Measurements from ENCODE around the gene TMEM87B.

TMEM87B gene

DNA sequence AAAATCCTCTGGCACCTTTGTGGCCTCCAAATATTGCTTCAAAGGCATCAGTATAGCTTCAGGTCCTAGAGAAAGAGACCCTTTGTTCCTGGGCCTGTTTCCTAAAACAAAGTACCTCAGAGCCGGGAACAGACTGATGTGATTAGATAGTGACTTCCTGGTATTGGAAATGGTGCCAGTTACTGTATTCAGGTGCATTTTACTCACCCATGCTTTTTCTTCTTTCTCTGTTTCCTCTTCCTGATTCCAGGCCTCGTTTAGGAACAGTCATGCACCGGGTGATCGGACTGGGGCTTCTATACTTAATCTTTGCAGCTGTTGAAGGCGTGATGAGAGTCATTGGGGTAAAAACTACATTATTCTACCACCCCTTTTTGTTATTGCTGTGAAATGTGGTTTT is 34.3 kb downstream of the TMEM87B start:
- no peak overlapping the region for H2AFZ ChIP-seq (ENCODE audit: low read length)
- H3K9me3 ChIP-seq (ENCODE audit: low read length), result no peaks in the 10 kb centered on the region
- TF ChIP-seq, protein P1, sequence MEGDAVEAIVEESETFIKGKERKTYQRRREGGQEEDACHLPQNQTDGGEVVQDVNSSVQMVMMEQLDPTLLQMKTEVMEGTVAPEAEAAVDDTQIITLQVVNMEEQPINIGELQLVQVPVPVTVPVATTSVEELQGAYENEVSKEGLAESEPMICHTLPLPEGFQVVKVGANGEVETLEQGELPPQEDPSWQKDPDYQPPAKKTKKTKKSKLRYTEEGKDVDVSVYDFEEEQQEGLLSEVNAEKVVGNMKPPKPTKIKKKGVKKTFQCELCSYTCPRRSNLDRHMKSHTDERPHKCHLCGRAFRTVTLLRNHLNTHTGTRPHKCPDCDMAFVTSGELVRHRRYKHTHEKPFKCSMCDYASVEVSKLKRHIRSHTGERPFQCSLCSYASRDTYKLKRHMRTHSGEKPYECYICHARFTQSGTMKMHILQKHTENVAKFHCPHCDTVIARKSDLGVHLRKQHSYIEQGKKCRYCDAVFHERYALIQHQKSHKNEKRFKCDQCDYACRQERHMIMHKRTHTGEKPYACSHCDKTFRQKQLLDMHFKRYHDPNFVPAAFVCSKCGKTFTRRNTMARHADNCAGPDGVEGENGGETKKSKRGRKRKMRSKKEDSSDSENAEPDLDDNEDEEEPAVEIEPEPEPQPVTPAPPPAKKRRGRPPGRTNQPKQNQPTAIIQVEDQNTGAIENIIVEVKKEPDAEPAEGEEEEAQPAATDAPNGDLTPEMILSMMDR (IDR thresholded peaks at IDR 0.05; ENCODE audit: low read length), result no peak
- no peak for TF ChIP-seq EZH2 (IDR thresholded peaks at IDR 0.05; ENCODE audit: borderline replicate concordance, low read length)
- no peaks in the 10 kb centered on the region for H3K27me3 ChIP-seq (ENCODE audit: insufficient read depth, low read length)
- no peaks in the 10 kb centered on the region for H3K9me2 ChIP-seq (ENCODE audit: low read depth, low read length)
- no peak overlapping the region for H3K4me3 ChIP-seq (ENCODE audit: low read depth, low read length, poor library complexity, severe bottlenecking)
- no peaks in the 10 kb centered on the region for H3K79me2 ChIP-seq (ENCODE audit: insufficient read depth, low read length)
- peaks cover 64% of the 10 kb centered on the region for H3K36me3 ChIP-seq (ENCODE audit: insufficient read depth, low read length)
- peaks cover 20% of the 10 kb centered on the region for H3K4me1 ChIP-seq (ENCODE audit: insufficient read depth, low read length, severe bottlenecking)
- H3K27ac ChIP-seq (ENCODE audit: low read depth, low read length, poor library complexity, severe bottlenecking), result no peak overlapping the region
- H4K20me1 ChIP-seq (ENCODE audit: insufficient read depth, low read length), result no peaks in the 10 kb centered on the region
- no peak overlapping the region for H3K4me2 ChIP-seq (ENCODE audit: low read length)
- H3K9ac ChIP-seq (ENCODE audit: low read length), result no peak overlapping the region
- H3F3A ChIP-seq (ENCODE audit: insufficient read depth, low read length), result no peaks in the 10 kb centered on the region

DNA sequence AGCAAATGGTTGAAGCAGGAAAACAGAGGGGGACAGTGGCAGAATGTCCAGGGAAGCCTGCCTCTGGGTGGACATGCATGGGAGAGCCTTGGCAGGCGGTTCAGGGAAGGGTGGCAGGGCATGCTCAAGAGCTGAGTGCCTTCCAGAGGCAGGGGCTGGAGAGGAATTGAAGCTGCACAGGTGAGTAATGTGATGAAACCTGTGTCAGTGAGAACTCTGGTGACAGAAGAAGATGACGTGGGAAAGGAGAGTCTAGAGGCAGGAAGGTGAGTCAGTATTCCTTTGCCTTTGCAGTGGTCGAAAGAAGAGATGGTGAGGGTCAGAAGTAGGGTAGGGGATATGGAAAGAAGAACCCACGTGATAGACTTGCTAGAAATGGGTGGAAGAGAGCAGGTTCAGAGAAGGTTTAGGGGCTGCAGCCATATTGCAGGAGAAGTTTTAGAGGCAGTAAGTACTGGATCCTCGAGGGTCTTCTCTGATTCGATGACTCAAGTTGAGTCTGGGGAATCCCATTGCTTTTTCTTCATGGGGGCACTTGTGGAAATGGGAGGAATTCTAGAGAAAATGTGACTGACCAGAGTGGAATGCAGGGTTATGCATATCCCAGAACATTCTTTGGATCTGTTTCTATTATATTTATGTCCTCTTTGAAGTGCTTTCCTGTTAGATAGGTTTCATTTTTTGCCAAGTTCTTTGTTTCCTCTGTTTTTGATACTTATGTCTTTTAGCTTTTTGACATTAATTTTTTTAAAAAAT is 37.4 kb downstream of the TMEM87B start:
- H3F3A ChIP-seq (ENCODE audit: insufficient read depth, low read length), result no peaks in the 10 kb centered on the region
- TF ChIP-seq, protein P1 (IDR thresholded peaks at IDR 0.05; ENCODE audit: low read length), result no peak
- no peak for TF ChIP-seq EZH2 (IDR thresholded peaks at IDR 0.05; ENCODE audit: borderline replicate concordance, low read length)
- no peak overlapping the region for H2AFZ ChIP-seq (ENCODE audit: low read length)
- no peaks in the 10 kb centered on the region for H3K9me2 ChIP-seq (ENCODE audit: low read depth, low read length)
- H3K9me3 ChIP-seq (ENCODE audit: low read length), result no peaks in the 10 kb centered on the region
- H3K4me1 ChIP-seq (ENCODE audit: insufficient read depth, low read length, severe bottlenecking), result peaks cover 13% of the 10 kb centered on the region
- no peak overlapping the region for H3K4me2 ChIP-seq (ENCODE audit: low read length)
- no peak overlapping the region for H3K9ac ChIP-seq (ENCODE audit: low read length)
- H3K36me3 ChIP-seq (ENCODE audit: insufficient read depth, low read length), result peaks cover 56% of the 10 kb centered on the region
- no peak overlapping the region for H3K27ac ChIP-seq (ENCODE audit: low read depth, low read length, poor library complexity, severe bottlenecking)
- H4K20me1 ChIP-seq (ENCODE audit: insufficient read depth, low read length), result no peaks in the 10 kb centered on the region
- no peaks in the 10 kb centered on the region for H3K27me3 ChIP-seq (ENCODE audit: insufficient read depth, low read length)
- H3K4me3 ChIP-seq (ENCODE audit: low read depth, low read length, poor library complexity, severe bottlenecking), result no peak overlapping the region
- H3K79me2 ChIP-seq (ENCODE audit: insufficient read depth, low read length), result no peaks in the 10 kb centered on the region

DNA sequence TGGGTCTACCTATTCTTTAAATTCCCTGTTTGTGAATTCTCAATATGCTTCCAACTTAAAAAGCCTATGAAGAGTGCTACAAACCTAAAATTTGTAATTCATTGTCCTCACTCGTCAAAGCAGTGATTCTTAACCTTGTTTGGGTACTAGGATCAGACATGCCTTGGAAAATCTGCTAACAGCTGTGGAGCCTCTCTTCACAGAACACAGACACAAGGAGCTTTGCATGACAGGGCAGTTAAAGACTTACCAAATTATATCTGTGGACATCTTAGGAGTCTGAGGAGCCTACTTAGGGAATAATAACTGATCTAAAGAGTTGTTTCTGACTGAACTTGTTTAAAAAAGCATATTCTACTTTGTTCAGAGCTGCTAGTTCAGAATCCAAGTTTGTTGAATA is 38.1 kb downstream of the TMEM87B start:
- no peak overlapping the region for H3K4me3 ChIP-seq (ENCODE audit: low read depth, low read length, poor library complexity, severe bottlenecking)
- H4K20me1 ChIP-seq (ENCODE audit: insufficient read depth, low read length), result no peaks in the 10 kb centered on the region
- TF ChIP-seq, protein P1 (IDR thresholded peaks at IDR 0.05; ENCODE audit: low read length), result no peak
- TF ChIP-seq EZH2 (IDR thresholded peaks at IDR 0.05; ENCODE audit: borderline replicate concordance, low read length), result no peak
- H3K4me2 ChIP-seq (ENCODE audit: low read length), result no peak overlapping the region
- no peak overlapping the region for H2AFZ ChIP-seq (ENCODE audit: low read length)
- no peaks in the 10 kb centered on the region for H3K9me3 ChIP-seq (ENCODE audit: low read length)
- H3K4me1 ChIP-seq (ENCODE audit: insufficient read depth, low read length, severe bottlenecking), result peaks cover 6% of the 10 kb centered on the region
- no peak overlapping the region for H3K9ac ChIP-seq (ENCODE audit: low read length)
- H3K79me2 ChIP-seq (ENCODE audit: insufficient read depth, low read length), result no peaks in the 10 kb centered on the region
- H3K27ac ChIP-seq (ENCODE audit: low read depth, low read length, poor library complexity, severe bottlenecking), result no peak overlapping the region
- H3K9me2 ChIP-seq (ENCODE audit: low read depth, low read length), result no peaks in the 10 kb centered on the region
- no peaks in the 10 kb centered on the region for H3F3A ChIP-seq (ENCODE audit: insufficient read depth, low read length)
- no peaks in the 10 kb centered on the region for H3K27me3 ChIP-seq (ENCODE audit: insufficient read depth, low read length)
- peaks cover 55% of the 10 kb centered on the region for H3K36me3 ChIP-seq (ENCODE audit: insufficient read depth, low read length)
